Measurements from ENCODE around the gene CDK19.

The CDK19 gene

GRCh38 chr6:110741517-110741916, 73.8 kb downstream of the CDK19 start:
- TF ChIP-seq ZFP30 (CRISPR knock-in tag; IDR thresholded peaks at IDR 0.05) (no peak), SNAI2 (CRISPR knock-in tag; IDR thresholded peaks at IDR 0.05) (no peak), ZFP3 (CRISPR knock-in tag; IDR thresholded peaks at IDR 0.05) (no peak), ZNF70 (CRISPR knock-in tag; IDR thresholded peaks at IDR 0.05) (no peak), CREB5 (CRISPR knock-in tag; IDR thresholded peaks at IDR 0.05; ENCODE audit: low read depth) (no peak), GLIS3 (CRISPR knock-in tag; IDR thresholded peaks at IDR 0.05) (no peak), TOX (CRISPR knock-in tag; IDR thresholded peaks at IDR 0.05; ENCODE audit: borderline replicate concordance) (no peak), BACH2 (CRISPR knock-in tag; IDR thresholded peaks at IDR 0.05; ENCODE audit: borderline replicate concordance) (no peak), TCF4 (CRISPR knock-in tag; IDR thresholded peaks at IDR 0.05; ENCODE audit: borderline replicate concordance) (no peak), PPARA (CRISPR knock-in tag; IDR thresholded peaks at IDR 0.05; ENCODE audit: borderline replicate concordance) (no peak), CSRNP3 (CRISPR knock-in tag; IDR thresholded peaks at IDR 0.05) (no peak), ZNF565 (CRISPR knock-in tag; conservative IDR thresholded peaks at IDR 0.05; ENCODE audit: low read depth) (no peak), RARB (CRISPR knock-in tag; IDR thresholded peaks at IDR 0.05) (no peak), ZC3H10 (CRISPR knock-in tag; IDR thresholded peaks at IDR 0.05) (no peak), POU6F1 (CRISPR knock-in tag; IDR thresholded peaks at IDR 0.05; ENCODE audit: borderline replicate concordance, low read depth) (no peak), CSDC2 (CRISPR knock-in tag; IDR thresholded peaks at IDR 0.05) (no peak)
- no peak for ATAC-seq

GRCh38 chr6:110738899-110739365, 76.3 kb downstream of the CDK19 start:
- ATAC-seq, result no peak
- TF ChIP-seq TCF4 (CRISPR knock-in tag; IDR thresholded peaks at IDR 0.05; ENCODE audit: borderline replicate concordance) (no peak), SNAI2 (CRISPR knock-in tag; IDR thresholded peaks at IDR 0.05) (no peak), PPARA (CRISPR knock-in tag; IDR thresholded peaks at IDR 0.05; ENCODE audit: borderline replicate concordance) (no peak), ARNTL (CRISPR knock-in tag; IDR thresholded peaks at IDR 0.05; ENCODE audit: borderline replicate concordance, low read depth) (no peak), OSR1 (CRISPR knock-in tag; IDR thresholded peaks at IDR 0.05) (no peak)

GRCh38 chr6:110735666-110736065, 79.6 kb downstream of the CDK19 start:
- no peak for ATAC-seq
- TF ChIP-seq CSRNP3 (CRISPR knock-in tag; IDR thresholded peaks at IDR 0.05), result no peak

- TF ChIP-seq RARB (CRISPR knock-in tag; IDR thresholded peaks at IDR 0.05) (no peak), ZNF565 (CRISPR knock-in tag; conservative IDR thresholded peaks at IDR 0.05; ENCODE audit: low read depth) (no peak), ZNF70 (CRISPR knock-in tag; IDR thresholded peaks at IDR 0.05) (no peak), ISL1 (CRISPR knock-in tag; IDR thresholded peaks at IDR 0.05) (no peak), ESRRG (CRISPR knock-in tag; IDR thresholded peaks at IDR 0.05) (no peak), POU6F1 (CRISPR knock-in tag; IDR thresholded peaks at IDR 0.05; ENCODE audit: borderline replicate concordance, low read depth) (no peak), PPARA (CRISPR knock-in tag; IDR thresholded peaks at IDR 0.05; ENCODE audit: borderline replicate concordance) (no peak), TSHZ2 (CRISPR knock-in tag; IDR thresholded peaks at IDR 0.05) (no peak), ZNF8 (CRISPR knock-in tag; IDR thresholded peaks at IDR 0.05) (no peak), ZFP3 (CRISPR knock-in tag; IDR thresholded peaks at IDR 0.05) (no peak), ARNTL (CRISPR knock-in tag; IDR thresholded peaks at IDR 0.05; ENCODE audit: borderline replicate concordance, low read depth) (no peak), OSR1 (CRISPR knock-in tag; IDR thresholded peaks at IDR 0.05) (no peak), GLIS3 (CRISPR knock-in tag; IDR thresholded peaks at IDR 0.05) (no peak)
- no peak for ATAC-seq
Observed at GRCh38 chr6:110731898-110732297, 83.4 kb downstream of the CDK19 start.
